ENCODE measurements around the gene ARID1B. TPM values are rescaled to one million over a fixed set of nuclear protein-coding genes. Genes with fewer than 3 reads are reported as not detected.

ARID1B gene
- total RNA-seq, 1 donor from 2014 or later, result 16.3 TPM

DNA sequence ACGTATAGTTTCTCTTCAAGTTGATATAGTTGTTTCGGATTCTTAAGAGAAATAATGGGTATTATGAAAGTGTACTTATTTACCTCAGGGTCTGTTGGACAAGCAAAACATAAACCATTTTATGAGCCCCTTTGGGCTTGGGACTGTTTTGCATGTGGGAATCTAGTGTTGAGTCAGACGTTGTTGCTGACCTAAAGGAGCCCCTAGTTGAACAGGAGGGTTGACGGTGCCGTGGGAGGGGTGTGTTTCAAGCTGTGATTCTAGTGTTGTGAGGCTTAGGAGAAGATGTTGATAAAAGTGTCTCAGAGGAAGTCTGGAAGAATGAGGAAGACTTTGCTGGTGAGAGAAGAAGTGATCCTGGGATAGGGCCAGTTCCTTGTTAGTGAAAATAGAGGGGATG is 140.0 kb downstream of the ARID1B start:
- no peak overlapping the region for H3K4me3 ChIP-seq (ENCODE audit: low read depth, low read length)
- no peaks in the 10 kb centered on the region for H3K36me3 ChIP-seq (ENCODE audit: control insufficient read depth, insufficient read depth, low read length)
- TF ChIP-seq, protein P1, sequence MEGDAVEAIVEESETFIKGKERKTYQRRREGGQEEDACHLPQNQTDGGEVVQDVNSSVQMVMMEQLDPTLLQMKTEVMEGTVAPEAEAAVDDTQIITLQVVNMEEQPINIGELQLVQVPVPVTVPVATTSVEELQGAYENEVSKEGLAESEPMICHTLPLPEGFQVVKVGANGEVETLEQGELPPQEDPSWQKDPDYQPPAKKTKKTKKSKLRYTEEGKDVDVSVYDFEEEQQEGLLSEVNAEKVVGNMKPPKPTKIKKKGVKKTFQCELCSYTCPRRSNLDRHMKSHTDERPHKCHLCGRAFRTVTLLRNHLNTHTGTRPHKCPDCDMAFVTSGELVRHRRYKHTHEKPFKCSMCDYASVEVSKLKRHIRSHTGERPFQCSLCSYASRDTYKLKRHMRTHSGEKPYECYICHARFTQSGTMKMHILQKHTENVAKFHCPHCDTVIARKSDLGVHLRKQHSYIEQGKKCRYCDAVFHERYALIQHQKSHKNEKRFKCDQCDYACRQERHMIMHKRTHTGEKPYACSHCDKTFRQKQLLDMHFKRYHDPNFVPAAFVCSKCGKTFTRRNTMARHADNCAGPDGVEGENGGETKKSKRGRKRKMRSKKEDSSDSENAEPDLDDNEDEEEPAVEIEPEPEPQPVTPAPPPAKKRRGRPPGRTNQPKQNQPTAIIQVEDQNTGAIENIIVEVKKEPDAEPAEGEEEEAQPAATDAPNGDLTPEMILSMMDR (IDR thresholded peaks at IDR 0.05; ENCODE audit: insufficient read depth, low read length, severe bottlenecking), result no peak
- FAIRE-seq, result no peak
- no peaks in the 10 kb centered on the region for H3K27me3 ChIP-seq (ENCODE audit: control insufficient read depth, insufficient read depth, low read length)
- no peak for DNase-seq (ENCODE audit: low read depth)

DNA sequence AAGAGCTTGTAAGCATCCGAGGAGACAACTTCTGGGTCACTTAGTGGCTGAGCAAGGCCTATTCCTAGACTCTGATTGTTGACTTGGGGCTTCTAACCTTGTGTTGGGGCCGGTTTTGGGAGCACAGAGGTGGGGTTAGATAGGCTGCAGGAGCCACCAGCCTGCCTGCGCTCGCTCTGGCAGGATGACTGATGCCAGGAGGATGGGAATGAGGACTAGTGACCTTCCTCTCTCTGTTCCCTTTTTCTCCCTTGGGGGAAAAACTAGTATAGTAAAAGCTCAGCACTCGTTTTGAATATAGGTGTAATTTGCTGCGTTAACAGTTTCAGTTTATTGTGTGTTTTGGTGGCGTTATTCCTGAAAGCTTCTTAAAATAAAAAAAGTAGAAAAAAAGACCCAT is 141.5 kb downstream of the ARID1B start:
- DNase-seq (ENCODE audit: low read depth), result no peak
- TF ChIP-seq, protein P1 (IDR thresholded peaks at IDR 0.05; ENCODE audit: insufficient read depth, low read length, severe bottlenecking), result no peak
- H3K4me3 ChIP-seq (ENCODE audit: low read depth, low read length), result no peak overlapping the region
- H3K36me3 ChIP-seq (ENCODE audit: control insufficient read depth, insufficient read depth, low read length), result no peaks in the 10 kb centered on the region
- FAIRE-seq, result no peak
- H3K27me3 ChIP-seq (ENCODE audit: control insufficient read depth, insufficient read depth, low read length), result no peaks in the 10 kb centered on the region

DNA sequence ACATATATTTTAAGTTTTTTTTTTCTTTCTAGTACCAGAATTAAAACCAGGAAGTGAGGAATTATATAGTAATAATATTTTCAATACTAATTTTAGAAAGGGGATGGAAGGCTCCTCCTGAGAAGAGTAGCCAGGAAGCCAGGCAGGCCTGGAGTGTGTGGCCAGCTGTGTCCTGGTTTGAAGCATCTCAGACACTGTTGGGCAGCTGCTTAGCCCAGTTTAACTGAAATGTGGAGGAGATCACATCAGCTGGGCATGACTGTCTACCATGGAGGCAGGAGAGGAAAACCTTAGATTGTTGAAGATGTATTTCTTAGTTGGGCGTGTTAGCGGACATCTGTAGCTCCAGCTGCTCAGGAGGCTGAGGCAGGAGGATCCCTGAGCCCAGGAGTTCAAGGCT is 142.2 kb downstream of the ARID1B start:
- no peaks in the 10 kb centered on the region for H3K36me3 ChIP-seq (ENCODE audit: control insufficient read depth, insufficient read depth, low read length)
- TF ChIP-seq, protein P1 (IDR thresholded peaks at IDR 0.05; ENCODE audit: insufficient read depth, low read length, severe bottlenecking), result no peak
- H3K4me3 ChIP-seq (ENCODE audit: low read depth, low read length), result no peak overlapping the region
- DNase-seq (ENCODE audit: low read depth), result no peak
- H3K27me3 ChIP-seq (ENCODE audit: control insufficient read depth, insufficient read depth, low read length), result no peaks in the 10 kb centered on the region
- no peak for FAIRE-seq

DNA sequence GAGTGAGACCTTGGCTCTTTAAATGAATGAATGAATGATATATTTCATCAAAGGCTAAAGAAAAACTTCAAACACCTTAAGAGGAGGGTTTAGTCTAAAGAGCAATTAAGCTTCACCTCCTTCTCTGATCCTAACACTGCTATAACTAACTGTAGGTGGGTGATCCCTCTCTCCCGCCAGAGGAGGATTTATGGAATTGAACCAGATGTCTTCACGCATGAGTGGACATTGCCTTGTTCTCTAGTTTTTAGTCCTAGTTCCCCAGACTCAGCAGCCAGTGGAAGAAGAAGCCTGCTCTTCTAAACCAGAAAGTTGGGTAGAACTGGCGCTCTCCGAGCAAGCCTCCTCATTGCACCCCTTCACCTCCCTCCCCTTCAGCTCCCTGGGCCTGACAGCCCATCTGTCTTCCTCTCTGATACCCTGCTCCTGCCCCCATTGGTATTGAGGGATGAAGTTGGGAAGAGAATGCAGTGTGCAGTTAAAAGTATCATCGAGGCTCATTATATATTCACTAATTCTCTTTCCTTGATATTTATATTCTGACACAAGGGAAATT is 142.7 kb downstream of the ARID1B start:
- TF ChIP-seq, protein P1 (IDR thresholded peaks at IDR 0.05; ENCODE audit: insufficient read depth, low read length, severe bottlenecking), result no peak
- Histone ChIP-seq H3K36me3 (ENCODE audit: control insufficient read depth, insufficient read depth, low read length) (no peaks in the 10 kb centered on the region), H3K4me3 (ENCODE audit: low read depth, low read length) (no peak overlapping the region), H3K27me3 (ENCODE audit: control insufficient read depth, insufficient read depth, low read length) (no peaks in the 10 kb centered on the region)
- FAIRE-seq, result peak; percentile 55
- DNase-seq (ENCODE audit: low read depth), result no peak

DNA sequence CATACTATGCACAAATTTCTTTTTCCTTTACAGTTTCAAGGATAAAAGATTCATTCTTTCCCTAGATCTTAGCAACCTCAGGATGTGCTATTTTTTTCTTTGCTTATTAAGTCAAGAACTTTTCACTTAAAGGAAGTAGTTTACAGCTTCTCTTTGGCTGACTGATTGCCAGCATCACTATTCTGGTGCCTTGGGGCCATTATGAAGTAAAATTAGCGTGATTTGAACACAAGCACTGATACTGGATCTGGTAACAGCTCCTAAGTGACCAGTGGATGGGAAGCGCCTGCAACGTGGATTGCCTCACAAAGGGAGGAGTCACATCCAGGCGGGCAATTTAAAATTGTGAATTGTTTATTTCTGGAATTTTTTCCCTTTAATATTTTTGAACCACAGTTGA is 147.1 kb downstream of the ARID1B start:
- FAIRE-seq (no peak), DNase-seq (ENCODE audit: low read depth) (no peak)
- TF ChIP-seq, protein P1 (IDR thresholded peaks at IDR 0.05; ENCODE audit: insufficient read depth, low read length, severe bottlenecking), result no peak
- H3K36me3 ChIP-seq (ENCODE audit: control insufficient read depth, insufficient read depth, low read length), result no peaks in the 10 kb centered on the region
- H3K27me3 ChIP-seq (ENCODE audit: control insufficient read depth, insufficient read depth, low read length), result no peaks in the 10 kb centered on the region
- H3K4me3 ChIP-seq (ENCODE audit: low read depth, low read length), result no peak overlapping the region

DNA sequence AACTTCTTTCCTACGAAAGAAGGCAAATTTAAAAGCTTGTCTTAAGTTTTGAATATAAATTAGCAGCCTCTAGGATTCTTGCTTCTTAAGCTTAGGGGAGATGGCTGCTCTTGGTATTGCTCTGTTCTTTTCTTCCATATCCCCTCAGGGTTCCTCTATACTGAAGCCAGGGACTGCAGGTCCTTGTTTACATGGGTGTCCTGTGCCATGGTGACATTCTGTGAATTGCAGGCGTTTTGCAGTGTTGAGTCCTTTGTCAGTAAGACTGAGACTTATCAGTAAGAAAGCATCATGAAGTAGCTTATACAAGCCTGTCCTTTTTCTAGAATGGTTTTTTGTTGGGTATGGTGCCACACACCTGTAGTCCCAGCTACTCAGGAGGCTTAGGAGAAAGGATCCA is 147.8 kb downstream of the ARID1B start:
- TF ChIP-seq, protein P1 (IDR thresholded peaks at IDR 0.05; ENCODE audit: insufficient read depth, low read length, severe bottlenecking), result no peak
- H3K4me3 ChIP-seq (ENCODE audit: low read depth, low read length), result no peak overlapping the region
- no peaks in the 10 kb centered on the region for H3K36me3 ChIP-seq (ENCODE audit: control insufficient read depth, insufficient read depth, low read length)
- FAIRE-seq (no peak), DNase-seq (ENCODE audit: low read depth) (no peak)
- H3K27me3 ChIP-seq (ENCODE audit: control insufficient read depth, insufficient read depth, low read length), result no peaks in the 10 kb centered on the region
